ENCODE results near the gene DVL3.
"Not testable (repeated sequence)": the region's sequence is repeated elsewhere in the genome, so short reads cannot be mapped to it uniquely, and the experiment has no call there.

DVL3 gene

GRCh38 chr3:184154885-184155643 lies at the start of gene DVL3:
Gene DVL3, plus strand, starts transcription at chr3:184155377. Its CDS starts 259 bp downstream, at chr3:184155636.
- no peak for DNase-seq (ENCODE audit: low read depth)

GRCh38 chr3:184110316-184110725 lies 44.9 kb upstream of the DVL3 start:
- peak; percentile 12 for DNase-seq (ENCODE audit: low read depth)

DNA sequence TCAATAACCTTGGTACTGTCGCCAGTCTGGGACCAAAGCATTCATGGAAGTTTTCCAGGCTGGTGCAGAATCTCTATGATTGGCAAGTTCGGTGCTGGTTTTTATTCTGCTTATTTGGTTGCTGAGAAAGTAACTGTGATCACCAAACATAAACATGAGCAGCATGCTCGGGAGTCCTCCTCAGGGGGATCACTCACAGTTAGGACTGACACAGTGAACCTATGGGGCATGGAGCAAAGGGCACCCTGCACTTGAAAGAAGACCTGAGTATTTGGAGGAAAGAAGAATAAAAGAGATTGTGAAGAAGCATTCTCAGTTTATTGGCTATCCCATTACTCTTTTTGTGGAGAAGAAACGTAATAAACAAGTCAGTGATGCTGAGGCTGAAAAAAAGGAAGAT lies 39.2 kb upstream of the DVL3 start:
- DNase-seq (ENCODE audit: low read depth): no peak

DNA sequence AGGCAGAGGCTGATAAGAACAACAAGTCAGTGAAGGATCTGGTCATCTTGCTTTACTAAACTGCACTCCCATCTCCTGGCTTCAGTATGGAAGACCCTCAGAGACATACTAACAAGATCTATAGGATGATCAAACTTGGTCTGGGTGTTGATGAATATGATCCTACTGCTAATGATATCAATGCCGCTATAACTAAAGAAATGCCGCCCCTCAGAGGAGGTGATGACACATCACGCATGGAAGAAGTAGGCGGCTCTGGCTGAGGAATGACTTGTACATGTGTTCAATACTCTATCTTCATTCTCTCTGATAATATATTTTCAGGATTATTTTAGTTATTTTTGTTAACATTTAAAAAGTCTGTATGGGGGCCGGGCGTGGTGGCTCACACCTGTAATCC lies 37.5 kb upstream of the DVL3 start:
- no peak for DNase-seq (ENCODE audit: low read depth)

- not testable (repeated sequence) for DNase-seq (ENCODE audit: low read depth)
Observed at GRCh38 chr3:184121031-184121430, 34.1 kb upstream of the DVL3 start.

- DNase-seq (ENCODE audit: low read depth): no peak
Observed at GRCh38 chr3:184126006-184126405, 29.2 kb upstream of the DVL3 start.

- DNase-seq (ENCODE audit: low read depth): peak; percentile 20
Observed at GRCh38 chr3:184129012-184129411, 26.2 kb upstream of the DVL3 start.

DNA sequence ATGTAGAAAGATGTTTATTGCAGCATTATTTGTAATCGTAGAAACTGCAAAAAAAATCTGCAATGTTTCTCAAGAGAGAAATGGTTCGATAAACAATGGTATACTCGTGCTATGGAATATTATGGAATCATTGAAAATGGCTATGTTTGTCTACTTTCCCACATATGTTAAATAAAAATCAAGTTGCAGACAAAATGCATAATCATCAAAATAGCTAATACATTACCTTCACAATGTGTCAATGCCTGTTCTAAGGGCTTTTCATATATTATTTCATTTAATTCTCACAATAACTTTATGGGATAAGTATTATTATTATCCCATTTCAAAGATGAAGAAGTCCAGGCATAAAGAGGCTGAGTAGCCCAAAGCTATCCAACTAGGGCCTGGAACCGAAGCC lies 22.2 kb upstream of the DVL3 start:
- no peak for DNase-seq (ENCODE audit: low read depth)

DNA sequence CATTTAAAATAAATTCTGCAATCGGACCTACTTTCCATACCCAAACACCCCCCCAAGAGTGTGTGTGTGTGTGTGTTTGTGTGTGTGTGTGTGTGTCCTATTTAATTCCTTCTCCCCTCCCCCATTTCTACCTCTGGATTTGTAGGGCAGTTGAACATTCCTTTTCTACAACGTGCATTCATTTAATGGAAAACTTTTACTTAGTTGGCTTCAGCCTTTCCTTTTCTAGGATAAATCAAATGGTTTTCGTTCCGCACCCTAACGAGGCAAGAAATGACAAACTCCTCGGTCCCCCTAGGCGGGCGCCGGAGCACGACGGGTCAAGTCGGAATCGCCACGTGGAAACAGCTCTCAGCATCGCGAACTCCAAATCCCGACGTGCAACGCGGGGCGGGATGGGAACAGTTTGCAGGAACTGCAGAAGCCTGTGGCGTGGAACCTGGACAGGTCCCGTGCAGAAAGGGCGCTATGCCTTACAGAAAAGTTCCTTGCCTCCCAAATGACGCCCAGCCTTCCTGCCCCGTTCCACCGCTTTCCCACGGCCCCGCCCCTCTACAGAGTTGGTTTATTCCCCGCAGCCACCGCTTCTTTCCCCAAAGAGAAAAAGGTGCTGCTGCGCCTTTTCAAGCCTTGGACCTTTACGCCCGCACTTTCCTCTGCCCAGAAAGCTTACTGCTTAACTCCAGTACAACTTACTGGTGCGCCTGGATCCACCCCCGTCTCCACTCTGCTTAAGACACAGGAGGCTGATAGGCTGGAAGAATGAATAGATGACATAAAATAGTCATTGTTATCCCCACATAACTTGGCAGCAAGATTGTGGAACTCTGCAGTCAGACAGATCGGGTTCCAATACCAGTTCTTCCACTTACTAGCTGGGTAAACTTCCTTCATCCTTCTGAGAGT lies 21.1 kb upstream of the DVL3 start:
- DNase-seq (ENCODE audit: low read depth): peak; percentile 64

- no peak for DNase-seq (ENCODE audit: low read depth)
Observed at GRCh38 chr3:184134746-184135148, 20.4 kb upstream of the DVL3 start.

DNA sequence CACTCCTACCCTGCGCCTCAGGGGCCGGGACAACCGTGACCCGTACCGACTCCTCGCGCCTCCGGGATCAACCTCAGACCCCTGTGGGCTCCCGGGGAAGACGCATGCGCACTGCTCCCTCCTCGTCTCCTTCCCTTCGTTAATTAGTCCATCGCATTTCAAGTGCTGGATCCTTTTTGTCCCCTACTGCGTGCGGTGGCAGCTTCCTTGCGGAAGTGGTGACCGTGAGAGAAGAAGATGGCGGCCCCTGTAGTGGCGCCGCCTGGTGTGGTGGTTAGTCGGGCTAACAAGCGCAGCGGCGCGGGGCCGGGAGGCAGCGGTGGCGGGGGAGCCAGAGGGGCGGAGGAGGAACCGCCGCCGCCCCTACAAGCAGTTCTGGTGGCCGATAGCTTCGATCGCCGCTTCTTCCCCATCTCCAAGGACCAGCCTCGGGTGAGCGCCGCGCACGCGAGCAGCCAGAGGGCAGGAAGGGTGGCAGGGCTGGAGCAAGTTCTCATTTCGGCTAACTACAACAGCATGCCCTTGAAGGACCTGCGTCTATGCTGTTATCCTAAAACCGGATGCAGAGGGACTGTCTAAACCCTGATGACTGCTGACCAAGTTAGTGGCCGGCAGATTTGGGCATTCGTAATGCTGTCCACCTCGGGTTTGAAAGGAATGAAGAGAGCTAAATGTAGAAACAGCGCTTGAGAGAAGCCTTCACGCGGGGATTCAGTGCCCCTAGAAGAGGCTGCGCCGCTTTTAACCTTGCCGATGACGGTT lies 19.8 kb upstream of the DVL3 start, which contains the start of gene EIF2B5:
Gene EIF2B5 (plus strand): TSS at position 210 of the 762 bp plus-strand sequence. CDS start 28 bp downstream, at position 238.
- DNase-seq (ENCODE audit: low read depth): peak; percentile 90

GRCh38 chr3:184135911-184136260 lies 19.3 kb upstream of the DVL3 start:
- no peak for DNase-seq (ENCODE audit: low read depth)

- DNase-seq (ENCODE audit: low read depth): no peak
Observed at GRCh38 chr3:184140436-184140835, 14.7 kb upstream of the DVL3 start.

GRCh38 chr3:184142199-184142598 lies 13.0 kb upstream of the DVL3 start:
- no peak for DNase-seq (ENCODE audit: low read depth)

- no peak for DNase-seq (ENCODE audit: low read depth)
Observed at GRCh38 chr3:184143327-184143726, 11.8 kb upstream of the DVL3 start.

- DNase-seq (ENCODE audit: low read depth): no peak
Observed at GRCh38 chr3:184144505-184144904, 10.7 kb upstream of the DVL3 start.

DNA sequence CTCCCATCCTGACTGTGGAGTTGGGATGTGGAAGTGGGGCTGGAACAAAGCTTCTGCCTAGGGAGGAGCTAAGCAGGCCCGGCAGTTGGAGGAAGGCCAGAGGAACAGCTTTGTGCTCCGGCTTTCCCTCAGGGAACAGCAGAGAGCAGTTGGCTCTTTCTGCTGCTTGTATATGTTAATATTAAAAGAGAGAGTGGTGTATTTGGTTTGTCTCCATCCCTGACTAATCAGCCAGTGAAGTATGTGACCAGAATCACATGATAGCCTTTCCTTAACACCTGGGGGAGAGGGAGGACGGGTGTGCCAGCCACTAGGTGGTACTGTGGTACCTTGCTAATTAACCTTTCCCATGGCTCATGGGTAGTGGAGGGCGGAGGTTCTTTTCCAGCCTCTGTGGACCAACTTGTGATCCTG lies 10.1 kb upstream of the DVL3 start:
- no peak for DNase-seq (ENCODE audit: low read depth)

GRCh38 chr3:184145751-184146270 lies 9.4 kb upstream of the DVL3 start:
- DNase-seq (ENCODE audit: low read depth): no peak

- DNase-seq (ENCODE audit: low read depth): no peak
Observed at GRCh38 chr3:184148076-184148475, 7.1 kb upstream of the DVL3 start.

DNA sequence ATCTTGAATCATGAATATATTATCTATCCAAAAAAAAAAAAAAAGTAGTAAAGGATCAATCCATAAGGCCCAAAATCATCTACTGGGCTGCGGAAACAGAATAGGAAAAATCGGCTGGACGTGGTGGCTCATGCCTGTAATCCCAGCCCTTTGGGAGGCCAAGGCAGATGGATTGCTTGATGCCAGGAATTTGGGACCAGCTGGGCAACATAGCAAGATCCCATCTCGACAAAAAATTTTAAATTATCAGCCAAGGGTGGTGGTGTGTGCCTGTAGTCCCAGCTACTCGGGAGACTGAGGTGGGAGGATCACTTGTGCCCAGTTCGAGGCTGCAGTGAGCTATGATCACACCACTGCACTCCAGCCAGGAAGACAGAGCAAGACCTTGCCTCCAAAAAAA lies 6.1 kb upstream of the DVL3 start:
- no peak for DNase-seq (ENCODE audit: low read depth)

DNA sequence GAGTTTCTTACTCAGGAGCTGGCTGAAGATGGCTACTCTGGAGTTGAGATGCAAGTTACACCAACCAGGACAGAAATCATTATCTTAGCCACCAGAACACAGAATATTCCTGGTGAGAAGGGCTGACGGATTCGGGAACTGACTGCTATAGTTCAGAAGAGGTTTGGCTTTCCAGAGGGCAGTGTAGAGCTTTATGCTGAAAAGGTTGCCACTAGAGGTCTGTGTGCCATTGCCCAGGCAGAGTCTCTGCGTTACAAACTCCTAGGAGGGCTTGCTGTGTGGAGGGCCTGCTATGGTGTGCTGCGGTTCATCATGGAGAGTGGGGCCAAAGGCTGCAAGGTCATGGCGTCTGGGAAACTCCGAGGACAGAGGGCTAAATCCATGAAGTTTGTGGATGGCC lies 5.4 kb upstream of the DVL3 start:
- not testable (repeated sequence) for DNase-seq (ENCODE audit: low read depth)
